ENCODE data around the gene SMIM10.
A peak's percentile ranks its signal among the peaks of the same experiment; 100 is the strongest.
"Not testable (repeated sequence)": the region's sequence is repeated elsewhere in the genome, so short reads cannot be mapped to it uniquely, and the experiment has no call there.

Gene SMIM10

DNA sequence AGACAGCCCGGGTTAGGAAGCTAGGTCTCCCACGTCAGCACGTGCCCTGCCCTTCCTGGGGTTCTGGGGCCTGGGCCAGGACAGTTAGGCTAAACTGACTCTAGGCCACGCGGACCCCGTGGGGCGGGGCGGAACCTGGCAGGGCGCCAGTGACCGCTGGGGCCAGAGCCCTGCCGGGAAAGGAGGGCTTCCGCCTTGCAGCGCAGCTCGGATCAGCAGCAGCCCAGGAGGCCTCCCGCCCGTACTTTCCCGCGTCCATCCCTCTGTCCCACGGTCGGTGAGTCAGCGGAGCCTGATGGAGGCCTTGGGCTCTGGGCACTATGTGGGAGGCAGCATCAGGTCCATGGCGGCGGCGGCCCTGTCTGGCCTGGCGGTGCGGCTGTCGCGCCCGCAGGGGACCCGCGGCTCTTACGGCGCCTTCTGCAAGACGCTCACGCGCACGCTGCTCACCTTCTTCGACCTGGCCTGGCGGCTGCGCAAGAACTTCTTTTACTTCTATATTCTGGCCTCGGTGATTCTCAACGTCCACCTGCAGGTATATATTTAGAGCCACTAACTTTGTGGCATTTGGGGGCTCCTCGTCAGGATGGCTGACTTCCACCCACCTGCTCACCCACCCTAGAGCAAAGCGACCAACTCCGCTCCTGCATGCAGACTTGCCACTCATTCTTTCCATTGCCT lies at the start of gene SMIM10:
Gene SMIM10 (plus strand): TSS at position 191 of the 681 bp plus-strand sequence. CDS start 105 bp downstream, at position 296.
- no peak for DNase-seq (ENCODE audit: low spot score)

DNA sequence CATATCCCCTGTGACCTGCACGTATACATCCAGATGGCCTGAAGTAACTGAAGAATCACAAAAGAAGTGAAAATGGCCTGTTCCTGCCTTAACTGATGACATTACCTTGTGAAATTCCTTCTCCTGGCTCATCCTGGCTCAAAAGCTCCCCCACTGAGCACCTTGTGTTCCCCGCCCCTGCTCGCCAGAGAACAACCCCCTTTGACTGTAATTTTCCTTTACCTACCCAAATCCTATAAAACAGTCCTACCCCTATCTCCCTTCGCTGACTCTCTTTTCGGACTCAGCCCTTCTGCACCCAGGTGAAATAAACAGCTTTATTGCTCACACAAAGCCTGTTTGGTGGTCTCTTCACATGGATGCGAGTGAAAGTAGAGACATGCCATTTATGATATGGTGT lies 44.4 kb upstream of the SMIM10 start:
- DNase-seq (ENCODE audit: low spot score), result not testable (repeated sequence)

DNA sequence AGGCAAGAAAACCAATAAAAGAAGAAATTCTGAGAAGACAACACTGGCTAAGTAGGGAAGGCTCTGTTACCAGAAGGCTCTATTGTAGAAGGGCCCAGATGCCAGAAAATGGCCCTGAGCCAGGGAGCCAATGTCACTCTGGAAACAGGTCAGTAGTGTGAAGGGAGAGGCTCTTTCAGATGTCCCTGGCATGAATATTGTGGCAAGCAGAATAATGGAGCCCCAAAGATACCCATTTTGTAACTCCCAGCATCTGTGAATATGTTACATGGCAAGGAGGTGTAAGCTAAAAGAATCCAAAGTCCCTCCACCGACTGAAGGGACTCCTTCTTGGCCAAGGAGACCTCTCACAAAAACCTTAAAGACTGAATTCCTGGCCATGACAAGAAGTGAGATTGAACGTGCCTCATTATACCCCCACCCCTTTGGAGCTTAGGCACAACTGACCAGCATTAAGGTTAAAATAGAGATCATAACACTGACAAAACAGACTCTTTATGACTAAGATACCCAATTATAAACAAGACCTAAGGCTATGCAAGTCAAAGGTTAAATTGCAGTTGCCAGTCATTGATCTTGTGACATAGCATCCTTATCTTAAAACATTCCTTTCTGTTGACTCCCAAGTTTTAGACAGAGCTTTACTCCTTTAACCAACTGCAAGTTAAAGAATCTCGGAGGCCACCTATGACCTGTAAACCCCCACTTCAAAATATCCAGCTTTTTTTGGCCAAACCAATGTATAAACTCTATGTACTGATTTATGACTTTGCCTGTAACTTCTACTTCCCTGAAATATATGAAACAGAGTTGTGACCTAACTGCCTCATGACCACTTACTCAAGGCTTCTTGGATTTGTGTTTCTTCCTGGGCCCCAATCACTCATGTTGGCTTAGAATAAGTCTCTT lies 42.2 kb upstream of the SMIM10 start:
- DNase-seq (ENCODE audit: low spot score), result no peak

DNA sequence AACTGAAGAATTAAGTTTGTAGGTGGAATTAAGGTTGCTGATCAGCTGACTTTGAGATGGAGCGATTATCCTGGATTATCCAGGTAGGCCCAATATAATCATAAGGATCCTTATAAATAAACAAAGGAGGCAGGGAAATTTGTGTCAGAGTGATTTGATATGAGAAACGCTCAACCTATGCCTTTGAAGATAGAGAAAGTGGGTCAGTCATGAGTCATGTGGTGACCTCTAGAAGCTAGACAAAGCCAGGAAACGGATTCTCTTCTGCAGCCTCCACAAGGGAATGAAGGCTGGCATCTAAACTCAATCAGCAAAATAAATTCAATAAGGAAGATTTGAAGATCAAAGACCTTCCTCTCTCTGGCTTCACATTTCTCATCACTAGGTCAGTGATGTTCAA lies 41.5 kb upstream of the SMIM10 start:
- no peak for DNase-seq (ENCODE audit: low spot score)

DNA sequence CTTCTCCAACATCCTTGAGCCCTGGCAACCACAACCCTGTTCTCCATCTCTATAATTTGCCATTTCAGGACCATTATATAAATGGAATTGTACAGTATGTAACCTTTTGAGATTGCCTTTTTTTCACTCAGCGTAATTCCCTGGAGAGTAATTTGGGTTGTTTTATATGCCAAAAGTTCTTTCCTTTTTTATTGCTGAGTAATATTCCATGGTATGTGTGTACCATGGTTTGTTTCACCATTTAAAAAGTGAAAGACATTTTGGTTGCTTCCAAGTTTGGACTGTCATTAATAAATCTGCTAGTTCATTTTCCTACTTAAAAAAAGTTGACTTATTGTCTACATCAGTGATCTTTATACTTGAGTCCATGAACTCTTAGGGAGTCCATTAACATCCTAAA lies 33.0 kb upstream of the SMIM10 start:
- no peak for DNase-seq (ENCODE audit: low spot score)

DNA sequence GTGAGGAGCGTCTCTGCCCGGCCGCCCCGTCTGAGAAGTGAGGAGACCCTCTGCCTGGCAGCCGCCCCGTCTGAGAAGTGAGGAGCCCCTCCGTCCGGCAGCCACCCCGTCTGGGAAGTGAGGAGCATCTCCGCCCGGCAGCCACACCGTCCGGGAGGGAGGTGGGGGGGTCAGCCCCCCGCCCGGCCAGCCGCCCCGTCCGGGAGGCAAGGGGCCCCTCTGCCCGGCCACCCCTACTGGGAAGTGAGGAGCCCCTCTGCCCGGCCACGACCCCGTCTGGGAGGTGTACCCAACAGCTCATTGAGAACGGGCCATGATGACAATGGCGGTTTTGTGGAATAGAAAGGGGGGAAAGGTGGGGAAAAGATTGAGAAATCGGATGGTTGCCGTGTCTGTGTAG lies 30.4 kb upstream of the SMIM10 start:
- DNase-seq (ENCODE audit: low spot score), result not testable (repeated sequence)

DNA sequence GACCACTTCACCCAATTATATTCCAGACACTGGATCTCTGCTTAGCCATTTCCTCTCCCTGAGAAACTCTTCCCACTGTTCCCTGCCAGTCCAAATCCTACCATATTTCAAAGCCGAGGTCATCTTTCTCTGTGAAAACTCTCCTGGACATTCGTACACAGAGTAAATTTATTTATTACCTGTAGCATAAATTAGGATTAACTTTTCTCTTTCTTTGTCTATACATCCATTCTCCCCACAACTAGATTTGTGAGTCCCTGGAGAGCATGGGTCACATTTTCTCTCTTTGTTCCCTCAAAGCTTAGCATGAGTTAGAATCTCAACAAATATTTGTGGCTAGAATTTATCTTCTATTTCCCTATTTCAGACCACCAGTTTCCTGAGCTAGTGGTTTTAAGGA lies 27.8 kb upstream of the SMIM10 start:
- DNase-seq (ENCODE audit: low spot score), result no peak

DNA sequence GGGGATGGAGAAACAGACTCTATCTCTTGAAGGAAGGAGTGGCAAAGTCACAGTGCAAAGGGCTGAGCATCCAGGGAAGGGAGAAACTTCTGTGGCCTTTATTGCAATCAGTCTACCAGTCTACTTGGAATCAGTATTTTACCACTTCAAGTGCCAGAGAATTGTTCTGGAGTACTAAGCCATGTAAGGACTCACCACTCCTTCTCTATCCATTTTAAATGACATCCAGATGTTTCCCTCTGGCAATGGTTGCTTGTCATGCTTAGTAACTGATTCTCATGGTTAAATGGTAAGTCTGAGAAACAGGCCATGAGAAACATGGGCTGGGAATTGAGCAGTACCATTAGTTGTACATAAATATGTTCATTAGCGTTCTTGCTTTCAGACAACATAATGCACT lies 21.1 kb upstream of the SMIM10 start:
- no peak for DNase-seq (ENCODE audit: low spot score)

DNA sequence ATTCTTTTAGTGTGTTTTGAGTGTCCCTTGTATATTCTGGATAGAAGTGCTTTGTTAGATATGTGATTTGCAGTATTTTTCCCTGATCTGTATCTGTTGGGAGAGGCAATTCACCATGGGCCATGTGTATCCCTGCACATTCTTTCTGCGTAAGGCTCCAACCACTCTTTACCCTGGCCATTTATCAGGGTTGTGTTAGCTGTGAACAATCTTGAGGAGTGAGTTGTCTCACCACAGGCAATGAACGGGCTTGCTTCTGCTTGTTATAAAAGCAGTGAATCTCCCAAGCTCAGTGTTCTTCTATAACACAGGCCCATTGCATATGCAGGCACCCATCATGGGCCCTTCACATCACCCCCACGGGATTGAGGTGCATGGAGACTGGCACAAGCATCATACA lies 18.9 kb upstream of the SMIM10 start:
- no peak for DNase-seq (ENCODE audit: low spot score)

DNA sequence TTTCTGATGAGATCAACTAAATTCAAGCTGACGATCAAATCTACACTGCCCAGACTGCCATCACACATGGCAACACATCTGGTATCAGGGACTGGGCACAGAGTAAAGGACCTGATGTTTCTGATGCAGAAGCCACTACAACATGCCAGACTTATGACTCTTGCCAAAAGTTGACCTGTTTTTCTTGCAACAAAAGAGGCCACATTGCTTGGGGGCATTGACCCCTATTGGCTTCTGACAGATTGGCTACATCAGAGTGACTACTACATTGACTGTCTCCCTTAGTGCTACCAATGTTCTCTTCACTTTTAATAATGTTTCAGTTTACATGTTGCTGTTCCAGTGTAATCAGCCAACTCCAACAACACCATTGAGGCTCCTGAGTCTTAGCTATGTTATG lies 15.3 kb upstream of the SMIM10 start:
- no peak for DNase-seq (ENCODE audit: low spot score)

DNA sequence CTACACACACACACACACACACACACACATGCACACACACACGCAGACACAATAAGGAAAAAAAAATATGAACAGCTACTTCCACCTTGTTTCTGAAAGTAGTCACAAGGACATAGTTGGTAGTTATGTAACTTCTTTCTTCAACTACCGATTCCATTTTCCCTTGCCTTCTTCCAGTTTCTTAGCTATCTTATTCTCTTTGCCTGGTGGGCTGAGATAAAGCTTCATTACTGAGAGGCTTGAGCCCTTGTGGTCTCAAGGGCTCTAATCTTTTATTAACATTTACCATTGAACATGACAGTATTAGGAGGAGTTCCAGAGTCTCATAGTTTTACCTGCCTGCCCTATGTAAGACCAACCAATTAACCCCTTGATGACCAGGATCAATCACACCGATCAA lies 8.9 kb upstream of the SMIM10 start:
- DNase-seq (ENCODE audit: low spot score), result no peak

DNA sequence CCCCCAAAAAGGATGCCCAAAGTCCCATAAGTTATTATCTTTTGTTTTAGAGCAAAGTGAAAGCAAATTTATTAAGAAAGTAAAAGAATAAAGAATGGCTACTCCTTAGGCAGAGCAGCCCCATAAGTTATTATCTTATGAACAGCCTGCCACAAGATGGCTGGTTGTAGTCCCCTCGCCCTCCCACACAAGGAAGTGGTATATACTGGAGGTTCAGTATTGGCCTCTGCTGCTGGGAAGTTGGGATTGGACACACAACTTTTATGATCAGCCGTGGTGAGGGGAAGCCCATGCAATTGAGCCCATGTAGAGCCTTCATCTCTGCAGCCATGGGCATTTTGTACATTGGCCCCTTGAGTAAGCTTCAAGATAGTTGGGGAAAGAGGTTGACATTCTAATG lies 8.0 kb upstream of the SMIM10 start:
- no peak for DNase-seq (ENCODE audit: low spot score)

DNA sequence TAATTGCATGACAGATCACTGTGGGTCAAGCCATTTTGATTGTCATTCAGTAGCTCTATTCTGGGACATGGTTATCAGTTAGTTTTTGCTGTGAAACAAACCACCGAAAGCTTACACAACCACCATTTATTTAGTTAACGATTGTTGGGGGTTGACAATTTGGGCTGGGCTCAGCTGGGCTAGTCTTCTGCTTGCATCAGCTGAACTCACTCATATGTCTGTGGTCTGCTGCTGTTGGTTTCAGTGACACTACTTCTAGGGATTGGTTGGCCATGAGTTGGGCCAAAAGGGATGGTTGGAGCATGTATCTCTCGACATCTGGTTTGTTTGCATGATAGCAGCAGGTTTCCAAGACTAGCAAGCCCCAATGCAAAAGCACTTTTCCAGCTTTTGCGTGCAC lies 5.3 kb upstream of the SMIM10 start:
- DNase-seq (ENCODE audit: low spot score), result no peak

DNA sequence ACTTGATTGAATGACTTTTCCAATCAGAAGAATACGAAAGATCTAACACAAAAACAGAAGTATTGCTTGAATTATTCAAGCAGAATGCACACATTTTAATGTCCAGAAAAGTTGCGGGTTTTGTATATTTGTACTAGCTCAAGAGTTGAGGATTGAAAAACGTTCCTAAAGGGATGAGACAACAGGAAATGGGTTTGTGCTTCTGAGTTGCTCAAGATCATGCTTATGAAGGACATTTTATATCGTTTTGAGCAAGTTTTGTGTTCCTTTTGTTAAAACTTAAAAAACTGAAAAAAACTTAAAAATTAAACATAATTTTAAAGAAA lies 353 bp upstream of the SMIM10 start:
- no peak for DNase-seq (ENCODE audit: low spot score)

DNA sequence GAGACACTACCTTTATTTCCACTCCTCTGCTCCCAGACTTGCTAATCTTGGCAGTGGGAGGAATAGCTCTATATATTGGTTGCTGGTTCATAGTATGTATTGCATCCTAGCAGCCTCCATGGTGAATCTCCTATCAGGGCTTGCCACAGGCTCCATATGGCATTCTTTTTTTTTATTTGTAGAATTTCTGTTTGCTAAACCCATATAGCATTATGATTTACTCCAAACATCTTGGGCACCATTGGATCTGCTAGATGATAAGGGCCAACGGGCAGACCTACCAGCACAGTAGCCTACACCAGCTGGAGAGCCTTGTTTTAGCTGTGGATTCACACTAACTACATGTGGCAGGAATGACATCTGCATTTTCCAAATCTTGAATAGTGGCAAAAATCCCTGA lies 6.9 kb downstream of the SMIM10 start:
- no peak for DNase-seq (ENCODE audit: low spot score)

DNA sequence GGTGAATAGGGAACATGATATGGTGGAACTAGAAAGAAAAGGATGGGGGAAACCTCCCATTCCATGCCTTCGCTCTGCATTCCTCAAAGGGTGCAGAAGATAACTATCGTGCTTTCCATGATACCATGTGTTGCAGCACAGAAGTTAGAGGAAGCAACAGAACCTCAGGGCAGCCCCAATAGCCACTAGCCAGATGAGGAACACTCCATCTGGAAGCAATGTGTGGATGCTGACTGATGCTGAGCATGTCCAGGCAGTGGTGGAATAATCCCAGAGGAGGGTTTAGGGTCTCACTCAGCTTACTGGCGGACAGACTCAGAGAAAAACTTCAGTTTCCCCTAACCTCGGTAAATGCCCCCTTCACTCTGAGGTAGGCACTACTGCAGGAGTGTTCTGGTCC lies 7.5 kb downstream of the SMIM10 start:
- no peak for DNase-seq (ENCODE audit: low spot score)

DNA sequence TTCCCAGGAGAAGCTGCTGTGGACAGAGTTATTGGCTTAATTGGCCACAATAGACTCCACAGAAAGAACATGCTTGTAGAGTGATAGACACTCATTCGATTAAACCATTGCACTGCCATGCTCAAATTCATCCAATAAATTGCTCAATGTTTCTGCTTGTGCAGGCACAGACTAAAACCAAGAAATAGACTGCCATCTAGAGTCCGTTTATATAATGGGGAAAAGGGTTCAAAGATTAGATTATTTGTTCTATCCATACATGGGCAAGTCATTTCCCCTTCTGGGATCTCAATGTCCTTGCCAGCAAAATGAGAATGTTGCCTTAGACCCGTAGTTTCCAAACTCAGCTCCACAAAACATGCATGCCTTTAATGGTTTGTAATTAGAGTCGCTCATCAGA lies 8.7 kb downstream of the SMIM10 start:
- DNase-seq (ENCODE audit: low spot score), result peak; percentile 31

DNA sequence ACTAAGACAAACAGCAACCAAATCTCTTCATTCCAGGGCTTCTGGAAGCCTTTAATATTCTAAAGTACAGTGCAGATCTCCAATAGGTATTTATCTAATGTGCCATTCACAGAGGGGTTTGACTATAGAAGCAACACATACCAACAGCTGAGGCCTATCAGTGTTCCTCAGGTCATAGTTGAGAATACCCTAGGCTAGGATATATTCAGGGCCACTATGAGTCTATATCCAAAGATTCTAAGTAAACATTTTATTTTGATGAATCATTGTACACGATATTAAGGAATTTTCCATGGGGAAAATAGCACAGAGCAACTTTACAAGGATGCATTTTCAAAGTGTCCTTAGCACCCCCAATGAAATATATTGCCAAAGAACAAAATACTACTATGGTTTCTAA lies 9.7 kb downstream of the SMIM10 start:
- no peak for DNase-seq (ENCODE audit: low spot score)

DNA sequence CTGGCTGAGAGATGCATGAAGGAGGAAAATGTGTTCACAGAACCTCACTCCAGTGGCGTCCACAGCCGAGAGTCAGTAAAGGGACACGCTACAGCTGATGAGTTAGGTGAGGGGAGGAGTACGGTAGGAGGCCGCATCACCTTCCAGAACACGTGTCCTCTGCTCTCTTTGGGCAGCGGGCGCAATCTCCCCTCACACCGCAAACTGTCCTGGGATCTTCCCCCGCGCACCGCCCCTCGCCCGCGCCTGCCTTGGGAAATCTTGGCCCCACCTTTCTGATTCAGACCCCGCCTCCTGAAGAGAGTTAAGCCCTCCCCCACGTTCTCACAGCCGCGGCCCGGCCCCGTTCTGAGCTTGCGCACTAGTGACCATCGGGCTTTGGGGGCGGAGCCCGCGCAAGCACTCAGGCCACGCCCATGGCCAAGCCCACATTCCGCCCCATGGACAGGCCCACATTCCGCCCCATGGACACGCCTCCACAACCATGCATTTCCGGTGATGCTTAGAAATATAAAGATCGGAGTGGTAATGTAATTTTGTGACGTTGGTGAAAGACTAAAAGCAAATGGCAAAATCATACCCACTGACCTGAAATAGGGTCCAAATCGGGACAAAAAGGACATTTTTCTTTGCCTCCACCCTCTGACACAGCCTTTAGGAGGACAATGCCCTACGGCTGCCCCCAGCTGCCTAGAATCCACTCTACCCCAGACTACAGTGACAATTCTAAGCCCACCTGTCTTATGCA lies 13.3 kb downstream of the SMIM10 start:
- peak; percentile 89 for DNase-seq (ENCODE audit: low spot score)

DNA sequence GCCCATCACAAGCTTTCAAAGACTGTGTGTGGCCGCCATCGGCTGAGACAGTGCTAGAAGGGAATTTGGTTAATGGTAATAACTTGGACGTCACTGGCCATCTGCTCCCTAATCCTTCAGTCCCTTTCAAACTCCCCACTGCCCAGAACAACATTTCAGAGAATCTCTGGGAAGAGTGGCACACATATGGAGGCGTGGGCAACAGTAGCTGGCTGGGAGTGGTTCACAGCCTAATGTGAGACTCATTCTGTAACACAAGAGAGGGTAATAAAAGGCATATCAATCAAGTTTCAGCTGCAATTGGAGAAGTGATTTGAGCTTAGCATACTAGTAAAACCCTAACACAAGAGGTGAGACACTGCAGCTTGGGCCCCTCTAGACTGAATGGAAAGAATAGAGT lies 15.4 kb downstream of the SMIM10 start:
- no peak for DNase-seq (ENCODE audit: low spot score)

DNA sequence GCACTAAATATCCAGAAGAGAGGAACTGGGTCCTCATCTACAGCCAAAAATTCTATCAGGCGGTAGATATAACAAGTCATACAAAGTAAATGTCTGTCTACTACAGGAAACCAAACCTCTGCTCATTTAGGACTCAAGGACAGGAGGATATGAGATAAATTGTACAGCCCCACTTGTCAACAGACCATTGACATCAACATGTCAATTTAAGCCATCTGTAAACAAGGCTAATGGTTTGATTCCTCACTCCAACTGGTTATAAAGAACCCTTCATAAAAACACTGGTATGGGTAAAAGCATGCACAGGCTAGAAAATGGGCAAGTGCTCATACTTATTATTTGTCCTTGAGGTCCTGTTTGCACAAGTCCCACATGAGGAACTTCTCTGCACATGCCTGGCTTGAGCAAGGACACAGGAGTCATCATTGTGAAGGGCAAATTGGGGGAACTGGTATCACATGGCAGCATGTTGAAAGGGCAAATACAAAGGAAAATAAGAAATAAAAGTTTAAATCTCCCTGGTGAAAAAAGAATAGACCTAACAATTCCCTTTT lies 18.3 kb downstream of the SMIM10 start:
- no peak for DNase-seq (ENCODE audit: low spot score)

DNA sequence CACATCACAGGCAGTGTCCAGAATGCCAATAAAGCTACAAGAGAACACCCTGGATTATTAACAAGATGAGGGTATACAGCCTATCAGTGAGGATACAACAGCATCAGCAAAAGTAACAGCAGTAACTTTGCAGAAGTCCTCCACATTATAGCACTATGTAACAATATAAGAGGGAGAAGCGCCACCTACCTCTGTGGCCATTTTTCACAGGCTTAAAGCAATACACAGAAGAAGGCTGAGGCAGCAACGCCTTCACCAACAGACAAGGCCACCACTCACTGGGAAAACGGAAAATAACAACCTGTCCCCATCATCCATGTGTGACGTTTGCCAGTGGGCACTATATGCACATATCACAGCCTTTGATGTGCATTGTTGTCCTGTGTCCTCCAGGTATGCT lies 19.0 kb downstream of the SMIM10 start:
- no peak for DNase-seq (ENCODE audit: low spot score)

DNA sequence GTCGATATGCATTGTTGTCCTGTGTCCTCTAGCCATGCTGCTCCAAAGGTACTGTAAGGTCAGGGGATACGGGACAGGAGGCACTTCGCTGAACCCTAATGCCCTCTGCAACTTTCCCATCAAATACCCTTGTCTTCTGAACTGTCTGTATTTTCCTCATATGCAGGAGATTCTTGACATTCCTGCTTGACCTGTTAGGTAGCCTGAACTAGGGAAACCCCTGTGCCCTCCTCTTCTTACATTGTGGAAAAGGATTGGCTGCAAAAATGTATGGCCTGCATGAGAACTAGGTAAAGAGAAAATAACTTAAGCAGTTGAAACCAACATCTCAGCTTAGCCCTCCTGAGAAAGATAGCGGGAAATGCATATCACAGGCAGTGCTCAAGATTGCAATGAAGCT lies 20.1 kb downstream of the SMIM10 start:
- no peak for DNase-seq (ENCODE audit: low spot score)
